Measurements from ENCODE around the gene THSD4. TPM values are rescaled to one million over a fixed set of nuclear protein-coding genes. Genes with fewer than 3 reads are reported as not detected.
A peak's percentile ranks its signal among the peaks of the same experiment; 100 is the strongest.

Gene THSD4
- total RNA-seq, 1 experiment from 2014 or later, result 65.4 TPM

DNA sequence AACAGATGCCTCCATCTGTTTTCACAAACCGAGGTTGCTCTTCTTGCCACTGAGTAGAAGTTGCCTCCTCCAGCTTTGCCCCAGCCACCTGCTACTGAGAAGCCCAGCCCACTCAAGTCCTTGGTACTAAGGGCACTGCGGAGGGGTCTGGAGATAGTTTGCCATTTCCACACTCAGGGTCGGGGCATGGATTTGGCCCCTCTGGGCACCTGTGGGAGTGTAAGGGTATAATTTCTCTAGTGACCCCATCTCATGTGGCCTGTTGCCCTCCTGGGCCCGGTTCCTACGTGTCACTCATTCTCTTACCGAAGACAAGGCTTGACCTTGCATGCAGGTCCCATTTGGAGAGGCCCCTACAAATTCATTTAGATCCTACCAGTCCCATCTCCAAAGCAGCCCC lies 79.0 kb downstream of the THSD4 start:
- in situ Hi-C loops (cut with HindIII; ENCODE audit: low pct_unique_long_range_greater_than_20kb, low sequenced_read_pairs), result no loop called here
- DNase-seq (ENCODE audit: low read depth, low spot score) (no peak), ATAC-seq (no peak)
- ChIA-PET CTCF (no interaction called here), POLR2A (no interaction called here)
- H3K27me3 ChIP-seq (ENCODE audit: control insufficient read depth, insufficient read depth, low read length), result no peaks in the 10 kb centered on the region
- H3K36me3 ChIP-seq (ENCODE audit: control insufficient read depth, insufficient read depth, low read length), result no peaks in the 10 kb centered on the region
- no peak overlapping the region for H3K4me3 ChIP-seq (ENCODE audit: low read depth in 2 of 2, low read length in 2 of 2)
- no peak for TF ChIP-seq CTCF (IDR thresholded peaks at IDR 0.05)
- no peak for TF ChIP-seq POLR2AphosphoS5 (IDR thresholded peaks at IDR 0.05; ENCODE audit: low read depth, low read length)
- no peak for TF ChIP-seq TCF7L2 (IDR thresholded peaks at IDR 0.05; ENCODE audit: low read depth, low read length)
- no peaks in the 10 kb centered on the region for H3K4me1 ChIP-seq (ENCODE audit: control insufficient read depth, insufficient read depth, low read length)
- BruUV-seq (replicated peaks), result no TSS peak
- H3K9me3 ChIP-seq (ENCODE audit: control insufficient read depth, insufficient read depth, low read depth, low read length), result no peaks in the 10 kb centered on the region
- no peak overlapping the region for H3K27ac ChIP-seq (ENCODE audit: low read length)
- intact Hi-C loops (cut with micrococcal nuclease; ENCODE audit: unreplicated experiment), result no loop called here

- no TSS peak for BruUV-seq (replicated peaks)
- Histone ChIP-seq H3K4me3 (ENCODE audit: low read depth in 2 of 2, low read length in 2 of 2) (no peak overlapping the region), H3K4me1 (ENCODE audit: control insufficient read depth, insufficient read depth, low read length) (no peaks in the 10 kb centered on the region), H3K27me3 (ENCODE audit: control insufficient read depth, insufficient read depth, low read length) (no peaks in the 10 kb centered on the region), H3K9me3 (ENCODE audit: control insufficient read depth, insufficient read depth, low read depth, low read length) (no peaks in the 10 kb centered on the region), H3K36me3 (ENCODE audit: control insufficient read depth, insufficient read depth, low read length) (no peaks in the 10 kb centered on the region), H3K27ac (ENCODE audit: low read length) (no peak overlapping the region)
- TF ChIP-seq SIN3A (IDR thresholded peaks at IDR 0.05; ENCODE audit: borderline replicate concordance, insufficient read depth, low read depth, low read length) (no peak), CTCF (IDR thresholded peaks at IDR 0.05) (0 out of 2 replicates have a peak, but pooled peaks have one; percentile 33)
- TF ChIP-seq, protein P1, sequence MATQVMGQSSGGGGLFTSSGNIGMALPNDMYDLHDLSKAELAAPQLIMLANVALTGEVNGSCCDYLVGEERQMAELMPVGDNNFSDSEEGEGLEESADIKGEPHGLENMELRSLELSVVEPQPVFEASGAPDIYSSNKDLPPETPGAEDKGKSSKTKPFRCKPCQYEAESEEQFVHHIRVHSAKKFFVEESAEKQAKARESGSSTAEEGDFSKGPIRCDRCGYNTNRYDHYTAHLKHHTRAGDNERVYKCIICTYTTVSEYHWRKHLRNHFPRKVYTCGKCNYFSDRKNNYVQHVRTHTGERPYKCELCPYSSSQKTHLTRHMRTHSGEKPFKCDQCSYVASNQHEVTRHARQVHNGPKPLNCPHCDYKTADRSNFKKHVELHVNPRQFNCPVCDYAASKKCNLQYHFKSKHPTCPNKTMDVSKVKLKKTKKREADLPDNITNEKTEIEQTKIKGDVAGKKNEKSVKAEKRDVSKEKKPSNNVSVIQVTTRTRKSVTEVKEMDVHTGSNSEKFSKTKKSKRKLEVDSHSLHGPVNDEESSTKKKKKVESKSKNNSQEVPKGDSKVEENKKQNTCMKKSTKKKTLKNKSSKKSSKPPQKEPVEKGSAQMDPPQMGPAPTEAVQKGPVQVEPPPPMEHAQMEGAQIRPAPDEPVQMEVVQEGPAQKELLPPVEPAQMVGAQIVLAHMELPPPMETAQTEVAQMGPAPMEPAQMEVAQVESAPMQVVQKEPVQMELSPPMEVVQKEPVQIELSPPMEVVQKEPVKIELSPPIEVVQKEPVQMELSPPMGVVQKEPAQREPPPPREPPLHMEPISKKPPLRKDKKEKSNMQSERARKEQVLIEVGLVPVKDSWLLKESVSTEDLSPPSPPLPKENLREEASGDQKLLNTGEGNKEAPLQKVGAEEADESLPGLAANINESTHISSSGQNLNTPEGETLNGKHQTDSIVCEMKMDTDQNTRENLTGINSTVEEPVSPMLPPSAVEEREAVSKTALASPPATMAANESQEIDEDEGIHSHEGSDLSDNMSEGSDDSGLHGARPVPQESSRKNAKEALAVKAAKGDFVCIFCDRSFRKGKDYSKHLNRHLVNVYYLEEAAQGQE (IDR thresholded peaks at IDR 0.05; ENCODE audit: insufficient read depth in 1 of 2, low read depth in 2 of 2, low read length in 1 of 2), result no peak
- no peak for DNase-seq (ENCODE audit: low read depth, low spot score)
- no peak for ATAC-seq
- intact Hi-C loops (cut with micrococcal nuclease; ENCODE audit: unreplicated experiment), result no loop called here
- CTCF ChIA-PET, result no interaction called here
- in situ Hi-C loops (cut with HindIII; ENCODE audit: low pct_unique_long_range_greater_than_20kb, low sequenced_read_pairs), result no loop called here
- POLR2A ChIA-PET, result no interaction called here
Observed at GRCh38 chr15:71195242-71195641, 80.0 kb downstream of the THSD4 start.

DNA sequence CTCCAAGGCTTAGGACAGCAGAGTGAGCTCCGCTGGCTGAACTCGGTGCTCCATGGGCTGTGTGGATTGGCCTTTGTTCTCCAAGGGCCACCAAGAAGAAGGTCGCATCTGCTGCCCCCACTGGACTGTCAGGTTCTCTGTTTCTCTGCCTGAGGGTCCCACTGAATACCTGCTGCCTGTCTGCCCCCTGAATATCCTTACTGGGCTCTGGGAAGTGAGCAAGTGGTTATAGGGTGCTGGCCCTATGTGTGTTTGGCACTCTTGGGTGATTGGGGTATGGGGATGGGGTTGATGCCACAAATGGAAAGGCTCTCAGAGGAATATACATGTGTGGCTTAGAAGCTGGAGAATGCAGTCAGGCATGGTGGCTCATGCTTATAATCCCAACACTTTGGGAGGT lies 82.3 kb downstream of the THSD4 start:
- in situ Hi-C loops (cut with HindIII; ENCODE audit: low pct_unique_long_range_greater_than_20kb, low sequenced_read_pairs), result no loop called here

More for the DNA sequence above, 82.3 kb downstream of the THSD4 start:
- H3K4me3 ChIP-seq (ENCODE audit: low read depth in 2 of 2, low read length in 2 of 2), result no peak overlapping the region
- intact Hi-C loops (cut with micrococcal nuclease; ENCODE audit: unreplicated experiment), result no loop called here
- ChIA-PET CTCF (no interaction called here), POLR2A (no interaction called here)
- ATAC-seq, result no peak
- no peak overlapping the region for H3K27ac ChIP-seq (ENCODE audit: low read length)
- H3K36me3 ChIP-seq (ENCODE audit: control insufficient read depth, insufficient read depth, low read length), result no peaks in the 10 kb centered on the region
- no peaks in the 10 kb centered on the region for H3K27me3 ChIP-seq (ENCODE audit: control insufficient read depth, insufficient read depth, low read length)
- no TSS peak for BruUV-seq (replicated peaks)
- no peaks in the 10 kb centered on the region for H3K9me3 ChIP-seq (ENCODE audit: control insufficient read depth, insufficient read depth, low read depth, low read length)
- no peaks in the 10 kb centered on the region for H3K4me1 ChIP-seq (ENCODE audit: control insufficient read depth, insufficient read depth, low read length)
- DNase-seq (ENCODE audit: low read depth, low spot score), result no peak
- no peak for TF ChIP-seq POLR2AphosphoS5 (IDR thresholded peaks at IDR 0.05; ENCODE audit: low read depth, low read length)
- TF ChIP-seq CTCF (IDR thresholded peaks at IDR 0.05), result no peak
- TF ChIP-seq, protein P1 (IDR thresholded peaks at IDR 0.05; ENCODE audit: insufficient read depth in 1 of 2, low read depth in 2 of 2, low read length in 1 of 2), result no peak
- TF ChIP-seq TCF7L2 (IDR thresholded peaks at IDR 0.05; ENCODE audit: low read depth, low read length), result no peak
- TF ChIP-seq SIN3A (IDR thresholded peaks at IDR 0.05; ENCODE audit: borderline replicate concordance, insufficient read depth, low read depth, low read length), result no peak
